Measurements from ENCODE around the gene SIK2. TPM values are rescaled to one million over a fixed set of nuclear protein-coding genes. Genes with fewer than 3 reads are reported as not detected.

SIK2 gene
- total and polyA plus RNA-seq, 2 donors (not counting 3 experiments of a cell fraction or from before 2014, with no cell fraction given) = 14.6 to 17.1 TPM

GRCh38 chr11:111603611-111604130, 1.4 kb downstream of the SIK2 start:
- FAIRE-seq = no peak
- CTCF ChIA-PET = interaction anchor here (0.7 to 2.9 kb wide), 56 partner anchors 12 to 267 kb away, joined by 3 to 63 read pairs (median 5); partner anchors contain the start of gene PPP2R1B

More at GRCh38 chr11:111603611-111604130, 1.4 kb downstream of the SIK2 start:
- no peaks in the 10 kb centered on the region for H3K9me1 ChIP-seq (replicated peaks; ENCODE audit: control insufficient read depth, extremely low read depth, insufficient read depth, low read length)
- H3K79me2 ChIP-seq (ENCODE audit: control insufficient read depth, insufficient read depth, low read length) = peaks cover 4% of the 10 kb centered on the region
- H3K9me3 ChIP-seq (replicated peaks; ENCODE audit: control insufficient read depth, insufficient read depth, low read length) = no peaks in the 10 kb centered on the region
- intact Hi-C loops (cut with micrococcal nuclease) = loop anchor here (2.0 to 10.0 kb wide), 3 partner anchors 323 to 481 kb away; partner anchors contain the start of genes SDHD and TIMM8B
- no peaks in the 10 kb centered on the region for H4K20me1 ChIP-seq (replicated peaks; ENCODE audit: control insufficient read depth, extremely low read depth, insufficient read depth, low read length)
- H3K4me3 ChIP-seq (replicated peaks in 1 of 3; ENCODE audit: insufficient read depth in 1 of 3, low read depth in 1 of 3, low read length in 3 of 3) = peak overlapping the region in 2 of 3 experiments; percentile 66 to 67
- peak; percentile 49 for DNase-seq (ENCODE audit: low read depth, low spot score)
- H2AFZ ChIP-seq (ENCODE audit: low read depth, low read length) = no peak overlapping the region
- BruUV-seq (replicated peaks) = TSS peak; percentile 48
- peak overlapping the region; percentile 82 for H3K4me2 ChIP-seq (ENCODE audit: insufficient read depth, low read length)
- H3K9ac ChIP-seq (replicated peaks; ENCODE audit: extremely low read depth, insufficient read depth, low read length) = peak overlapping the region; percentile 96
- no peaks in the 10 kb centered on the region for H3K27me3 ChIP-seq (ENCODE audit: control insufficient read depth in 2 of 2, insufficient read depth in 2 of 2, low read length in 2 of 2)
- POLR2A ChIA-PET = no interaction called here
- dilution Hi-C loops (cut with MboI; ENCODE audit: extremely low pct_ligation_motif_present, low sequenced_read_pairs) = no loop called here
- TF ChIP-seq FOS (IDR thresholded peaks at IDR 0.05; ENCODE audit: borderline replicate concordance, insufficient read depth, low read length) = no peak
- no peak for TF ChIP-seq MYC (IDR thresholded peaks at IDR 0.05; ENCODE audit: low read depth, low read length)
- TF ChIP-seq POLR2AphosphoS5 (IDR thresholded peaks at IDR 0.05; ENCODE audit: insufficient read depth, low read depth, low read length) = no peak
- TF ChIP-seq JUN (IDR thresholded peaks at IDR 0.05; ENCODE audit: borderline replicate concordance, insufficient read depth, insufficient read length, low read depth) = no peak
- TF ChIP-seq, protein P1, sequence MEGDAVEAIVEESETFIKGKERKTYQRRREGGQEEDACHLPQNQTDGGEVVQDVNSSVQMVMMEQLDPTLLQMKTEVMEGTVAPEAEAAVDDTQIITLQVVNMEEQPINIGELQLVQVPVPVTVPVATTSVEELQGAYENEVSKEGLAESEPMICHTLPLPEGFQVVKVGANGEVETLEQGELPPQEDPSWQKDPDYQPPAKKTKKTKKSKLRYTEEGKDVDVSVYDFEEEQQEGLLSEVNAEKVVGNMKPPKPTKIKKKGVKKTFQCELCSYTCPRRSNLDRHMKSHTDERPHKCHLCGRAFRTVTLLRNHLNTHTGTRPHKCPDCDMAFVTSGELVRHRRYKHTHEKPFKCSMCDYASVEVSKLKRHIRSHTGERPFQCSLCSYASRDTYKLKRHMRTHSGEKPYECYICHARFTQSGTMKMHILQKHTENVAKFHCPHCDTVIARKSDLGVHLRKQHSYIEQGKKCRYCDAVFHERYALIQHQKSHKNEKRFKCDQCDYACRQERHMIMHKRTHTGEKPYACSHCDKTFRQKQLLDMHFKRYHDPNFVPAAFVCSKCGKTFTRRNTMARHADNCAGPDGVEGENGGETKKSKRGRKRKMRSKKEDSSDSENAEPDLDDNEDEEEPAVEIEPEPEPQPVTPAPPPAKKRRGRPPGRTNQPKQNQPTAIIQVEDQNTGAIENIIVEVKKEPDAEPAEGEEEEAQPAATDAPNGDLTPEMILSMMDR (IDR thresholded peaks at IDR 0.05; ENCODE audit: extremely low read depth in 1 of 2, insufficient read depth in 1 of 2, low read depth in 1 of 2, low read length in 2 of 2) = no peak
- H3K36me3 ChIP-seq (ENCODE audit: control insufficient read depth in 2 of 2, extremely low read depth in 1 of 2, insufficient read depth in 2 of 2, low read length in 2 of 2) = no peaks in the 10 kb centered on the region
- H3K4me1 ChIP-seq (ENCODE audit: control insufficient read depth, extremely low read depth, insufficient read depth, low read length) = peaks cover 17% of the 10 kb centered on the region
- H3K27ac ChIP-seq (ENCODE audit: insufficient read depth, low read depth, low read length) = no peak overlapping the region
